ENCODE measurements around the gene SH3BP5. TPM values are rescaled to one million over a fixed set of nuclear protein-coding genes. Genes with fewer than 3 reads are reported as not detected.
A peak's percentile ranks its signal among the peaks of the same experiment; 100 is the strongest.

Gene SH3BP5
- total RNA-seq, 1 donor from 2014 or later: 7.7 TPM

DNA sequence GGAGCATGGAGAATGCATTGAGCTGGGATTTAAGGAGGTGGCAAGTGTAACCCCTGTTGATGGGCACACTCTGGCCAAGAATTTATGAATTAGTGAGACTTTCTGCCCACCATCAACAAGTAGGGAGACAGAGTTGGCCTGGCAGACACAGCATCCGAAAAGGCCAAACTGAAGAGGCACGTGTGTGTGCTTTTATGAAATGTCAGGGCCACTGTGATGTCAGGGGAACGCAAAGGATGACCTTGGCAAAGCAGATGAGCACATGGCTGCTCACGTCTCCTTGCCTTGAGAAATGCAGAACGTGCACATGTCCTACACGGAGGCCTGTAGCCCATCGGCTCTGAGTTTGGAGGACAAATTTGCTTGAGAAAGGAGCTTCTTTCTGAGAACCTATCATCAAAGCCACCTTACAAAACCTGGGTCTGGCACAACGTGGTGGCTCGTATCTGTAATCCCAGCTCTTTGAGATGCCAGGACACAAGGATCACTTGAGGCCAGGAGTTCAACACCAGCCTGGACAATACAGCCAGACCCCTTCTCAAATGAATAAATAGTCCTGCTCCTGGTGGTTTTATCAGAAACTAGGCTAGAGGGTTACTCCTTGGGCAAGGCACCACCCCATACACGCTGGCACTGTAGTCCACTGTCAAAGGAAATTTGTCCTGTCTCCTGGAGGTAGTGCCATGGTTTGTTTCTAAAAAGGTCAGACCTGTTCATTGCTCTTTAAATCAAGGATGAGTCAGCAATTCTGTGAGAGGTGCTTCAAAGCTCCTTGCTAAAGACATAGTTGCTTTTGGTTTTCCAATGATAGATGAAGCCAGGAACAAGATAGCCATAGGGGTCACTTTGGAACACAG, 941 bp upstream of the SH3BP5 start:
- TF ChIP-seq, protein P1, sequence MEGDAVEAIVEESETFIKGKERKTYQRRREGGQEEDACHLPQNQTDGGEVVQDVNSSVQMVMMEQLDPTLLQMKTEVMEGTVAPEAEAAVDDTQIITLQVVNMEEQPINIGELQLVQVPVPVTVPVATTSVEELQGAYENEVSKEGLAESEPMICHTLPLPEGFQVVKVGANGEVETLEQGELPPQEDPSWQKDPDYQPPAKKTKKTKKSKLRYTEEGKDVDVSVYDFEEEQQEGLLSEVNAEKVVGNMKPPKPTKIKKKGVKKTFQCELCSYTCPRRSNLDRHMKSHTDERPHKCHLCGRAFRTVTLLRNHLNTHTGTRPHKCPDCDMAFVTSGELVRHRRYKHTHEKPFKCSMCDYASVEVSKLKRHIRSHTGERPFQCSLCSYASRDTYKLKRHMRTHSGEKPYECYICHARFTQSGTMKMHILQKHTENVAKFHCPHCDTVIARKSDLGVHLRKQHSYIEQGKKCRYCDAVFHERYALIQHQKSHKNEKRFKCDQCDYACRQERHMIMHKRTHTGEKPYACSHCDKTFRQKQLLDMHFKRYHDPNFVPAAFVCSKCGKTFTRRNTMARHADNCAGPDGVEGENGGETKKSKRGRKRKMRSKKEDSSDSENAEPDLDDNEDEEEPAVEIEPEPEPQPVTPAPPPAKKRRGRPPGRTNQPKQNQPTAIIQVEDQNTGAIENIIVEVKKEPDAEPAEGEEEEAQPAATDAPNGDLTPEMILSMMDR (conservative IDR thresholded peaks at IDR 0.05; ENCODE audit: low read depth, low read length): no peak
- peak overlapping the region; percentile 90 for H3K4me3 ChIP-seq (ENCODE audit: low read depth, low read length)
- no peak for DNase-seq (ENCODE audit: low read depth)

DNA sequence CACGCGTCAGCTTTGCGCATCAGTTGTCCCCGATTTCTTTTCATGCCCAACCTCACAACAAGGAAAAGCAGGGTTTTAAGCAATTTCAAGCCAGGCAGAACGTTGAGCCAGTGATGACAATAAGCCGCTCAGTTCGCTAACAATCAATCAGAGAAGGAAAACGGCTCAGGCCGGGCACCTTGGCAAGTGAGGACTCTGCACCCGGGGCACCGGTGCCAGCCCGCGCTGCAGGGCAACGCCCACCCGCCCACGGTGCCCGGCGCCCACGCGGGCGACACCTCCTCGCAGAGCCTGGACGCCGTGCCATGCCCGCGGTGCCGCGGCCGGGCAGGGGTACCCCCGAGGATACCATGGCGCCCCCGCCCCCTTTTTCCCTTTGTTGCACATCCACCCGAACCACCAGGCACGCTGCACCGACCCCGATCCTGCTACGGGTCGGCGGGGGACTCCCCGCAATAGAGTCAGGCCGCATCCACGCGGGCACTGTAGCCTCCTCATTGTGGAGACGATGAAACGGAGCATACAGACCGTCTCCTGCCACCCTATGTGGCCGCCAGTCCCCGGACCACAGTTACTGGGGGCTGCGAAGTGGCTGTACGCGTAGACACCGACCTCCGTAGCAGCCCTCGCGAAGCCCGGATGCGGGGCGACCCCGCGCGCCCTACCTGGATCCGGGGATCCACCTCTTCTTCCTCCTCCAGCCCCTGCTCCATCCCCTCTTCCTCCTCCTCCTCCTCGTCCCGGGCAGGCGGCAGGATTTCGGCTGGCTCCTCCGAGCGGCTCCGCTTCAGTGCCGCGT, 581 bp downstream of the SH3BP5 start:
- TF ChIP-seq, protein P1 (conservative IDR thresholded peaks at IDR 0.05; ENCODE audit: low read depth, low read length): no peak
- H3K4me3 ChIP-seq (ENCODE audit: low read depth, low read length): peak overlapping the region; percentile 90
- DNase-seq (ENCODE audit: low read depth): no peak

DNA sequence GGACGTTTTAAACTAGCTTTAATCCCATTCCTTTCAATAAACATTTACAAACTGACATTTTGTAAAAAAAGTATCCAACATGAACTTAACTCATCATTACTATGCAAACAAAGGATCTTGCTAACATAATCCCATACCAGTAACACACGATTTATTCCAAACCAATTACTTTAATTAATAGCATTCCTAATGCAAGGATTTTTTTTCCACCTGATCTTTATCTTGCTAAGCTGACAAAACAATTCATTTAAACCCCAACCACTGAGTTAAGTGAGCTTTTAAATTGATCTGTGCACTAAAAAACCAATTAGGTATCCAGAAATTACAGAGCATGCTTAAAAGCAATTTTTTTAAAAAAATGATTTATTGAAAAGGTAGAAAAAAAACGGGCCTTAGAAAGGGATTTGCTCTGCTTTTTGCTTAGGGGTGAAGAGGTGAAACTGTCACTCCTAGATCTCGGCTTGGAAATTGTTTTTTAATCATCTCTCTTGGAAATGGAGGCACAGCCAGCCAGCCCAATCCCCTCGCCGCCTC, 1.2 kb downstream of the SH3BP5 start:
- no peak for DNase-seq (ENCODE audit: low read depth)
- H3K4me3 ChIP-seq (ENCODE audit: low read depth, low read length): peak overlapping the region; percentile 90
- TF ChIP-seq, protein P1 (conservative IDR thresholded peaks at IDR 0.05; ENCODE audit: low read depth, low read length): no peak

DNA sequence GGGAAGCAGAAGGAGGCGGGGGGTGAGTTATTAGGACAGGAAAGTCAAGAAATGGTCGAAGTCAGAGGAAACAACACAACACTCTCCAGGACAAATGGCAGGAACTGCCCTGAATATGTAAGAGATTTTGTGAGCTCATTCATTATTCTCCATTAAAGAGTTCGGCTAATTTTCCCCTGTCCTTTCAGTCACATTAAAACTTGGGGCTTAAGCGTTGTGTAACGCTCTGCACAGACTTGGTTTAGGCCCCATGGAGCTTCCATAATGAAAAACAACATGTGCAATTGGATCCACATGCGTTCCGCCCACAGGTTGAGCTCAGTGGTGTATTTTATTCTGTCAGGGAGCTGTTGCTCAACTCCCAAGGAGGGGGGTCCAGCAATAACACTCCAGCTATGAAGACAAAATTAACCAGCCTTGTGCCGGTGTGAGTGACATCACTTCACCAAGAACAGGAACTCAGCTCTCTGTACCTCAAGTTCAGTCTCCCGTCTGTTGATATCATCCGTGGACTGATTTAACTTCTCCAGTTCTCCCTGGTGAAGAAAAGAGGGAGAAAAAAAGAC, 2.3 kb downstream of the SH3BP5 start:
- no peak for DNase-seq (ENCODE audit: low read depth)
- TF ChIP-seq, protein P1 (conservative IDR thresholded peaks at IDR 0.05; ENCODE audit: low read depth, low read length): no peak
- no peak overlapping the region for H3K4me3 ChIP-seq (ENCODE audit: low read depth, low read length)

DNA sequence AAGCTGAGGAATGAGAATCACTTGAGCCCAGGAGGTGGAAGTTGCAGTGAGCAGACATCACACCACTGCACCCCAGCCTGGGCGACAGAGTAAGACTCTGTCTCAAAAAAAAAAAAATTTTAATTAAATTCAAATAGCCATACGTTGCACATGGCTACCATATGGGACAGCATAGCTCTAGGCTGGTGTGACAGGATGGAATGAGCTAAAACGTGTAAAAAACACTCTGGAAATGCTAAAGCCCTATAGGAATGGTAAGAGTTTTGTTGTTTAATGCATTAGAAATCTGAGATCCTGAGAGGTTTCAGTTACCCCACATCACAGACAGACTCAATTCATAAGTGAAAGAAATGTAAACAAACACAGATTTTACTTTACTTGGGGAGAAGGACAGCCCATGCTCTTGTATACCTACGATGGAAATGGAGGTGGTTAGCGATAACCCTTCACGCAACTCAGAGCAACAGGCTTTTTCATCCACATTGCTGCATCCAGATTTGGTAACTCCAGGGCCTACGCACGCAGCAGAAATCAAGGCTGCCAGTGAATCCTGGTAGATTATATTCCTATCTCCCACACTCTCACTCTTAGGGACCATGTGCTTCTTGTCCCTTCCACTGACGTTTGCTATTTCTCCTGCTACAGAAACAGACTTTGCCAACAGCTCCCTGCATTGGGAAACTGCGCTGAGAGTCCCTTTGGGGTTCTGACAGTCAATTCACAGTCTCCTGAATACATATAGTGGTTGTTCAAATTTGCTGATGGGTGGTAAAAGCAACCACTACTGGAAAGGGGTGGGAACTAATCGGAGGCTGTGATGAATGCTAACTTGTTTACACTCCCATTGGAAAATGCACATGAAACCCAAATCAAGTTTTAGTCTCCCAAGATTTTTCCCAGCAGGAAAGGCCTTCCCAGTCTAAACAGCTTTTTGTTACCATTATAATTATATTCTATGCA, 3.1 kb downstream of the SH3BP5 start:
- TF ChIP-seq, protein P1 (conservative IDR thresholded peaks at IDR 0.05; ENCODE audit: low read depth, low read length): no peak
- no peak for DNase-seq (ENCODE audit: low read depth)
- H3K4me3 ChIP-seq (ENCODE audit: low read depth, low read length): no peak overlapping the region

DNA sequence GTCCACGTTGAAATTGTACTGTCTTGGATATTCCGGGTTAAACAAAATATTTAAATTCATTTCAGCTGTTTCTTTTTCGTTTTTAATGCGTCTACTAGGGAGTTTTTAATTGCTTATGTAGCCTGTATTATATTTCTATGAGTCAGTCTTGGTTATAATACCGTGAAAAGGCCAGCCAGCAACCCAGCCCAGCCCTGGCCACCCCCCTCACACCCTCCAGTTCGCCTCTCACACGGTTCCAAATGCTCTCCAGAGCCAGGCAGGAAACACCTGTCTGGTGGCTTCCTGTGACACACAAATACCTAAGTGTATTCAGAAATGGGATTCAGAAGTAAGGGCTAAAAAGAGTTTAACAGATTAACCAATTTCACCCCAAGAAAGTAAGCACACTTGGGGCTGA, 4.4 kb downstream of the SH3BP5 start:
- no peak overlapping the region for H3K4me3 ChIP-seq (ENCODE audit: low read depth, low read length)
- no peak for DNase-seq (ENCODE audit: low read depth)
- TF ChIP-seq, protein P1 (conservative IDR thresholded peaks at IDR 0.05; ENCODE audit: low read depth, low read length): no peak

Measured in epithelial cell of proximal tubule (primary cell).